NCI-H526 (cell line): Measurements from ENCODE around the gene RAB34.

Experiments used
- DNase-seq, 2 experiments: peaks; one replicate each; lab custom pipeline; 2025; lab: John Stamatoyannopoulos, UW

RAB34 gene

GRCh38 chr17:28712032-28712704, 5.5 kb downstream of the RAB34 start:
- peak; percentile 43 to 69 for DNase-seq

- DNase-seq = no peak
Measured at GRCh38 chr17:28711723-28712031, 6.0 kb downstream of the RAB34 start, which contains the start of gene PROCA1. Gene PROCA1, minus strand, starts transcription at chr17:28711888. Its CDS starts 228 bp downstream, at chr17:28711660.

- peak; percentile 86 to 99 for DNase-seq
Measured at GRCh38 chr17:28710861-28711722, 6.6 kb downstream of the RAB34 start.

GRCh38 chr17:28707339-28707720, 10.3 kb downstream of the RAB34 start:
- DNase-seq = no peak

- DNase-seq = no peak
Measured at GRCh38 chr17:28706471-28707338, 11.0 kb downstream of the RAB34 start.

- no peak for DNase-seq
Measured at GRCh38 chr17:28705728-28706334, 11.8 kb downstream of the RAB34 start.

- no peak for DNase-seq
Measured at GRCh38 chr17:28705074-28705659, 12.5 kb downstream of the RAB34 start.

GRCh38 chr17:28704219-28704858, 13.3 kb downstream of the RAB34 start:
- DNase-seq = no peak

GRCh38 chr17:28703552-28704218, 14.0 kb downstream of the RAB34 start:
- DNase-seq = no peak

- DNase-seq = no peak
Measured at GRCh38 chr17:28702752-28703150, 14.9 kb downstream of the RAB34 start.

GRCh38 chr17:28702026-28702751, 15.5 kb downstream of the RAB34 start:
- DNase-seq = no peak

- DNase-seq = no peak
Measured at GRCh38 chr17:28700830-28701492, 16.7 kb downstream of the RAB34 start.

- DNase-seq = no peak
Measured at GRCh38 chr17:28700278-28700677, 17.4 kb downstream of the RAB34 start.

- peak; percentile 98 for DNase-seq
Measured at GRCh38 chr17:28698253-28698941, 19.3 kb downstream of the RAB34 start.

GRCh38 chr17:28693869-28694268, 23.8 kb downstream of the RAB34 start:
- DNase-seq = no peak

GRCh38 chr17:28689011-28689410, 28.7 kb downstream of the RAB34 start:
- no peak for DNase-seq

GRCh38 chr17:28688481-28688880, 29.2 kb downstream of the RAB34 start:
- DNase-seq = no peak

GRCh38 chr17:28686296-28686695, 31.4 kb downstream of the RAB34 start:
- no peak for DNase-seq

- no peak for DNase-seq
Measured at GRCh38 chr17:28685366-28685765, 32.3 kb downstream of the RAB34 start.
